Measurements from ENCODE around the gene RFX8.
"Not testable (repeated sequence)": the region's sequence is repeated elsewhere in the genome, so short reads cannot be mapped to it uniquely, and the experiment has no call there.

RFX8 gene

GRCh38 chr2:101379091-101379490, 95.8 kb downstream of the RFX8 start:
- DNase-seq (ENCODE audit: low spot score) = no peak

GRCh38 chr2:101375653-101376052, 99.3 kb downstream of the RFX8 start:
- DNase-seq (ENCODE audit: low spot score) = no peak

- DNase-seq (ENCODE audit: low spot score) = no peak
These were observed 99.9 kb downstream of the RFX8 start for GRCh38 chr2:101374821-101375561.

GRCh38 chr2:101372792-101373191, 102.1 kb downstream of the RFX8 start:
- no peak for DNase-seq (ENCODE audit: low spot score)

- peak; percentile 44 for DNase-seq (ENCODE audit: low spot score)
These were observed 103.3 kb downstream of the RFX8 start for GRCh38 chr2:101371636-101372035.

- no peak for DNase-seq (ENCODE audit: low spot score)
These were observed 105.8 kb downstream of the RFX8 start for GRCh38 chr2:101369100-101369499.

- DNase-seq (ENCODE audit: low spot score) = no peak
These were observed 106.5 kb downstream of the RFX8 start for GRCh38 chr2:101368376-101368775.

- no peak for DNase-seq (ENCODE audit: low spot score)
These were observed 107.4 kb downstream of the RFX8 start for GRCh38 chr2:101367508-101367907.

- DNase-seq (ENCODE audit: low spot score) = no peak
These were observed 110.0 kb downstream of the RFX8 start for GRCh38 chr2:101364878-101365277.

GRCh38 chr2:101362777-101363176, 112.1 kb downstream of the RFX8 start:
- DNase-seq (ENCODE audit: low spot score) = no peak

GRCh38 chr2:101362316-101362715, 112.6 kb downstream of the RFX8 start:
- DNase-seq (ENCODE audit: low spot score) = no peak

- no peak for DNase-seq (ENCODE audit: low spot score)
These were observed 113.4 kb downstream of the RFX8 start for GRCh38 chr2:101361522-101361921.

GRCh38 chr2:101361121-101361520, 113.8 kb downstream of the RFX8 start:
- DNase-seq (ENCODE audit: low spot score) = no peak

- no peak for DNase-seq (ENCODE audit: low spot score)
These were observed 114.7 kb downstream of the RFX8 start for GRCh38 chr2:101360232-101360631.

GRCh38 chr2:101359410-101359954, 115.4 kb downstream of the RFX8 start:
- no peak for DNase-seq (ENCODE audit: low spot score)

- no peak for DNase-seq (ENCODE audit: low spot score)
These were observed 117.5 kb downstream of the RFX8 start for GRCh38 chr2:101357376-101357775.

- DNase-seq (ENCODE audit: low spot score) = no peak
These were observed 118.4 kb downstream of the RFX8 start for GRCh38 chr2:101356521-101356920.

GRCh38 chr2:101356055-101356454, 118.9 kb downstream of the RFX8 start:
- DNase-seq (ENCODE audit: low spot score) = no peak

GRCh38 chr2:101355401-101356054, 119.4 kb downstream of the RFX8 start:
- DNase-seq (ENCODE audit: low spot score) = no peak

GRCh38 chr2:101354420-101355311, 120.2 kb downstream of the RFX8 start:
- no peak for DNase-seq (ENCODE audit: low spot score)

- not testable (repeated sequence) for DNase-seq (ENCODE audit: low spot score)
These were observed 122.3 kb downstream of the RFX8 start for GRCh38 chr2:101352631-101353030.

- no peak for DNase-seq (ENCODE audit: low spot score)
These were observed 123.7 kb downstream of the RFX8 start for GRCh38 chr2:101351207-101351606.
